H1 (cell line): ENCODE data around the gene RCL1. TPM values are rescaled to one million over a fixed set of nuclear protein-coding genes. Genes with fewer than 3 reads are reported as not detected.

Experiments used
- ASH2L ChIP-seq: fragments of 200-600, 300-600 bp; sonication (generic); IDR thresholded peaks from one replicate; pipeline ENCODE4 v1.7.1; 2017; ENCODE audit warnings: low read length
- HDAC6 ChIP-seq: IDR thresholded peaks from one replicate; pipeline ENCODE4 v1.7.1; 2012; ENCODE audit warnings: low read depth, mild to moderate bottlenecking, inconsistent platforms, low read length, moderate library complexity
- KDM4A ChIP-seq: IDR thresholded peaks from one replicate; pipeline ENCODE4 v1.7.1; 2012; ENCODE audit warnings: low read depth, mild to moderate bottlenecking, moderate library complexity, low read length, inconsistent platforms; ENCODE audit not compliant: severe bottlenecking
- NRF1 ChIP-seq: IDR thresholded peaks from 2 replicates; pipeline ENCODE4 v1.6.1; 2011; ENCODE audit warnings: mild to moderate bottlenecking, low read depth, low read length, improper control_type of control experiment
- POLR2AphosphoS5 ChIP-seq: IDR thresholded peaks from 2 replicates; pipeline ENCODE4 v1.6.1; 2011; ENCODE audit warnings: low read depth, low read length
- RAD21 ChIP-seq, 2 experiments: IDR thresholded peaks in 1 of 2; conservative IDR thresholded peaks in 1 of 2; 2 replicates each; pipeline ENCODE4 v1.6.1; 2011; ENCODE audit warnings: low read depth in 2 of 2, low read length in 2 of 2, improper control_type of control experiment in 1 of 2, inconsistent platforms in 1 of 2, mild to moderate bottlenecking in 1 of 2, moderate library complexity in 1 of 2
- SAP30 ChIP-seq: fragments of 300-600 bp; sonication (generic); IDR thresholded peaks from 2 replicates; pipeline ENCODE4 v1.7.1; 2012; ENCODE audit warnings: low read length, moderate library complexity, mild to moderate bottlenecking, inconsistent platforms; ENCODE audit not compliant: insufficient read depth, insufficient replicate concordance
- SIN3A ChIP-seq, 2 experiments: IDR thresholded peaks in 1 of 2; conservative IDR thresholded peaks in 1 of 2; 2 replicates each; pipeline ENCODE4 v1.6.1; 2011 to 2012; ENCODE audit warnings: low read length in 2 of 2, improper control_type of control experiment in 1 of 2, low read depth in 1 of 2, mild to moderate bottlenecking in 1 of 2
- SIX5 ChIP-seq: IDR thresholded peaks from 2 replicates; pipeline ENCODE4 v1.6.1; 2011; ENCODE audit warnings: mild to moderate bottlenecking, low read depth, low read length
- SP1 ChIP-seq: IDR thresholded peaks from 2 replicates; pipeline ENCODE4 v1.6.1; 2011; ENCODE audit warnings: low read depth, low read length
- SRF ChIP-seq: IDR thresholded peaks from 2 replicates; pipeline ENCODE4 v1.6.1; 2011; ENCODE audit warnings: mild to moderate bottlenecking, low read depth, low read length, moderate library complexity
- TCF12 ChIP-seq: IDR thresholded peaks from 2 replicates; pipeline ENCODE4 v1.6.1; 2011; ENCODE audit warnings: low read depth, mild to moderate bottlenecking, low read length
- YY1 ChIP-seq: IDR thresholded peaks from 2 replicates; pipeline ENCODE4 v1.6.1; 2011; ENCODE audit warnings: low read depth, mild to moderate bottlenecking, low read length
- polyA plus RNA-seq, 7 experiments: library from polyadenylated mRNA; depleted of rRNA in 3 of 7; stranded (reverse) in 5 of 7; unstranded in 2 of 7; fragments of >200 nt in 5 of 7; fragments of 200-250 nt in 2 of 7; gene quantifications; 1 replicate in 5 of 7; 2 replicates in 1 of 7; 4 replicates in 1 of 7; pipeline versions ENCODE4 v1.2.1 to v1.2.3, GENCODE V29; 2011 to 2013; ENCODE audit warnings: missing spikeins in 2 of 7, mixed read lengths in 2 of 7
- total RNA-seq: library from RNA; stranded (reverse); fragmentation: NEBNext Ultra II Directional; extraction: Animal tissue kit (Norgen Biotek cat#: 25700); gene quantifications from 2 replicates; pipeline ENCODE4 v1.2.1, GENCODE V29; 2021
- TF ChIP-seq, protein P1 (sequence below): IDR thresholded peaks from 2 replicates; pipeline ENCODE4 v1.6.1; 2012; ENCODE audit warnings: inconsistent platforms
- TF ChIP-seq, protein P2 (sequence below): IDR thresholded peaks from 2 replicates; pipeline ENCODE4 v1.6.1; 2011; ENCODE audit warnings: low read depth, mild to moderate bottlenecking, low read length; ENCODE audit not compliant: insufficient read depth

RCL1 gene
- total and polyA plus RNA-seq, 2 of the 8 experiments (the other 6 are each of a cell fraction or from before 2014, with no cell fraction given): 21.0 to 29.5 TPM

DNA sequence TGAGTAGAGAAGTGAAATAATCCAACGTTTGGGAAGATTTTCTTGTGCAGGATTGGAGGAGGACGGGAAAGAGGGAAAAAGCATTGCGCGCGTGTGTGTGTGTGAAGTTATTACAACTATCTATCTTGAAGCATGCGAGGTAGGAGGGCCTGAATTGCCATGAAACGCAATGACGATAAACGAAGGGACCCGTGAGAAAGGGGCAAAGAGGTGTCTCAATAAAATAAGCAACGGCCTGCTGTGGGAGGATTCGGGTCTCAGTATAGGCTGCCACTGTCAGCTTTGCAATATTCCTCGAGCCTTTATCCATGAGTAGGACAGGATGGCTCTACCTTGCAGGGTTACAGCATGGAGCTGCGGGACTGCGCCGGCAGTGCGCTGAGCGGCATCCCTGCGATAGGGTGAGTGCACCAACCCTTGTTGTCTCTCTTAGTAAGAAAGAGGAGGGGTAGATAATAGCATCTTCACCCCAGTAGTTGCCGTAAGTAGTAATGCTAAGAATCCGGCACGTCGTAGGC is 631 bp upstream of the RCL1 start (continued):
- TF ChIP-seq NRF1: no peak
- TF ChIP-seq YY1: no peak
- TF ChIP-seq, protein P1, sequence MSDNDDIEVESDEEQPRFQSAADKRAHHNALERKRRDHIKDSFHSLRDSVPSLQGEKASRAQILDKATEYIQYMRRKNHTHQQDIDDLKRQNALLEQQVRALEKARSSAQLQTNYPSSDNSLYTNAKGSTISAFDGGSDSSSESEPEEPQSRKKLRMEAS: no peak; the same call in 1 of the 2 replicates
- TF ChIP-seq POLR2AphosphoS5: no peak
- TF ChIP-seq RAD21 (IDR thresholded peaks at IDR 0.05 in 1 of 2, conservative IDR thresholded peaks at IDR 0.05 in 1 of 2; ENCODE audit: low read depth in 2 of 2, low read length in 2 of 2): no peak
- no peak for TF ChIP-seq TCF12
- no peak for TF ChIP-seq SAP30
- TF ChIP-seq SIX5: no peak
- no peak for TF ChIP-seq SP1
- TF ChIP-seq SRF: no peak
- TF ChIP-seq, protein P2, sequence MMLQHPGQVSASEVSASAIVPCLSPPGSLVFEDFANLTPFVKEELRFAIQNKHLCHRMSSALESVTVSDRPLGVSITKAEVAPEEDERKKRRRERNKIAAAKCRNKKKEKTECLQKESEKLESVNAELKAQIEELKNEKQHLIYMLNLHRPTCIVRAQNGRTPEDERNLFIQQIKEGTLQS: no peak
- TF ChIP-seq KDM4A: peak; percentile 41
- TF ChIP-seq SIN3A (conservative IDR thresholded peaks at IDR 0.05 in 1 of 2, IDR thresholded peaks at IDR 0.05 in 1 of 2; ENCODE audit: low read depth in 1 of 2, low read length in 2 of 2): 0 out of 4 replicates have a peak, but pooled peaks of 1 of the 2 experiments have one; percentile 17
- no peak for TF ChIP-seq HDAC6
- peak; percentile 66 for TF ChIP-seq ASH2L
- TF ChIP-seq, all 59 proteins: peak for 3
